HG02763 (cell line): ENCODE data around the gene MALAT1.

ENCODE experiments used
- ATAC-seq: cut with Tn5 transposase; IDR thresholded peaks from one replicate; pipeline ENCODE4 v1.9.1; 2021; ENCODE audit warnings: mild to moderate bottlenecking, moderate library complexity; ENCODE audit not compliant: unreplicated experiment

The MALAT1 gene

DNA sequence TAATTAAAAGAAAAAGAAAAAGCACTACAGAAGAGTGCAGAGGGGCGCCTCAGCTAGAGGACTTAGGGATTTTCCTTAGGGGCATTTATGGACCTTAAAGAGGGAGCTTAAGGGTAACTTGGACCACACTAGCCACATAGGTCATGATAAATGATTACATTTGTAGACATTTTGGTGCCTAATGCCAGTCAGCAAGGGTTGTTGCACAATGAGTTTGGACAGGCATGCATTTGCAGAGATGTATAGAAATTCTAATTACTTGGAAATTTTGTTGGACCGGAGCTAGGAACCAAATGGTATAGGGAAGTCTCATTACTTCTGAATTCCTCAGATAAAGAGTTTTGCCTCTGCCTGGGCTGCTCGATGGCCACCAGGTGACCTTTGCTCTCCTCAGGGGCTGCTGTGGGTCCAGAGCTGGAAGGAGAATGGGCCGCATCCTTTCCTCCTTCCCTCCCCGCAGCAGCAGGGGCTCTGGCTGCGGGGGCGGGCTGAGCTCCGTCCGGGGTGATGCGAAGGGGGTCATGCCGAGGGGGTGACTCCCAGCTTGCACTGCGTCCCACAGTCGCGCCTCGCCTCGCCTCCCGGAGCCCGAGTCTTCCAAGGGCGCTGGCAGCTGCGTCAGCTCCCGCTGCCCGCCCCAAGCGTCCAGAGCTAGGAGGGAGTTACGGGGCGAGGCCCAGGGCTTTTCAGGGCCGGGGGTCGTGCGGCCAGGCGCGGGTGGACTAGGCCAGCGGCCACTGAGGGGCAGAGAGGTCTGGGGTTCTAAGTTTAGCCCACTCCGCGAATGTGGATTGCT lies 20.3 kb upstream of the MALAT1 start:
- no peak for ATAC-seq

DNA sequence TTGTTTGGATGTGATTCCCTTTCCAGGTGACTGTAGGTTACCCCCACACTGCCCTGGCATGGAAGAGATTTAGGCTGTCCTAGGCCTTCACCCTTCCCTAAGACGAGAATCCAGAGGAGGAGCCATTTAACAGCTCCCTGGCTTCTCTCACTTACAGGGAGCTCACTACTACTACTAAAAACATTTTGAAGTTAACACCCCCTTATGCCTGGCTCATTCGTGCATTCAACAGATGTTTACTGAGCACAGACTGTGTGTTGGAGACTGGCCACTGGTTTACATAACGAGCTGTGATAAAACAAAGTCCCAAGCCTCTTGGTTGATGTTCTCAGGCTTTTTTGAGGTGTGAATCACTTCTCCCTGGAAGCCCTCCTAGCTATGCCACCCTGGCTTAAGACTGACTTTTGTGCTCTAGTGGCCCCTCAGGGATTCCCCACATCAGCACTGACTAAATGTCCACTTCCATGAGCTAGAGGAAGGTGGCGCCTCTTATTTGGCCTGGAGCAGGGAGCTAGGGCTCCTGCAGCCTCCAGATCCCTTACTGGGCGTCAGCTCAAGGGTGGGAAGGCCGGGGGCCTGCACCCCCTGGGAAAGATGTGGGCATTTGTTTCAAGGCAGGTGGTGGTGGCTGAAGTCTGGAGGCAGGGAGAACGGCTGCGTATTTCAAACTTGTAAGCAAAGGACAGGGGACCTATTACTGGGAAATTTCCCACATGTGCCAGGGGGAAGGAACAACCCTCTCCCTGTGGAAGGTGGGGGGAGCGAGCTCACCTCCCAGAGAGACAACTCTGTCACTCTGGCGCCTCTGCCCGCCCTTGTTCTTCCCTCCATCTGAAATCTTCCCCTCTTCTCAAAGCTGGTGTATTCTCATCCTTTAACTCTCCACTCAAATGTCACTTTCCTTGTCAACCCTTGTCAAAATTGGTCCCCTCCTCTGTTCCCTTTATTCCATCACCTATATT lies 19.4 kb upstream of the MALAT1 start:
- ATAC-seq, result no peak

DNA sequence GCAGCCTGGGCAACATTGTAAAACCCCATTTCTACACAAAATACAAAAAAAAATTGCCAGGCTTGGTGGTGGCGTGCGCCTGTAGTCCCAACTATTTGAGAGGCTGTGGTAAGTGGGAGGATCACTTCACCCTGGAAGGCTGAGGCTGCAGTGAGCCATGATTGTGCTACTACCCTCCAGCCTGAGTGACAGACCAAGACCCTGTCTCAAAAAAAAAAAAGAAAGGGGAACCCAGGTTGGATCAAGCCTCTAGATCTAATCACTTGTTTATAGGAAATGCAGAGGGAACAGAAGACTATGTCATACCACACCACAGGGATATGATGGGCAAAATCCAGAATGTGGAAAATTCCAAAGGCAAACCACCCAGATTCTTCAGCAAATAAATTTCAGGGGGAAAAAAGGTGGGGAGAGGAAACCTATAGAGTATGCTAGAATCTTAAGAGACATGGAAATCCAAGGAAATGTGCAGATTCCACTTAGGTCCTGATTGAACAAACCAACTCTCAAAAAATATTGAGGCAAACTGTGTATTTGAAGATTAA lies 16.5 kb upstream of the MALAT1 start:
- no peak for ATAC-seq

DNA sequence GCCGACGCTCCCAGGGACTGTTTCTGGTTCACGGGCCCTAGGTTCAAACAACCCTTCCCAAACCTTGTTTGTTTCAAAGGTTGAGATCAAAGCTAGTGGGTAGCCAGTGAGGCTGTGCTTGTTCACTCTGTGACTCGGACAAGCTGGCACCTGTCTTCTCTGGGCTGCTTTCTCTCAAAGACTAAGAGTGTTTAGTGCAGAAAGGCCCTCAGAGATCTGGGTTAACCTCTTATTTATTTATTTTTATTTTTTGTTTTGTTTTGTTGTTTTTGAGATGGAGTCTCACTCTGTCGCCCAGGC lies 13.0 kb upstream of the MALAT1 start:
- ATAC-seq, result no peak

DNA sequence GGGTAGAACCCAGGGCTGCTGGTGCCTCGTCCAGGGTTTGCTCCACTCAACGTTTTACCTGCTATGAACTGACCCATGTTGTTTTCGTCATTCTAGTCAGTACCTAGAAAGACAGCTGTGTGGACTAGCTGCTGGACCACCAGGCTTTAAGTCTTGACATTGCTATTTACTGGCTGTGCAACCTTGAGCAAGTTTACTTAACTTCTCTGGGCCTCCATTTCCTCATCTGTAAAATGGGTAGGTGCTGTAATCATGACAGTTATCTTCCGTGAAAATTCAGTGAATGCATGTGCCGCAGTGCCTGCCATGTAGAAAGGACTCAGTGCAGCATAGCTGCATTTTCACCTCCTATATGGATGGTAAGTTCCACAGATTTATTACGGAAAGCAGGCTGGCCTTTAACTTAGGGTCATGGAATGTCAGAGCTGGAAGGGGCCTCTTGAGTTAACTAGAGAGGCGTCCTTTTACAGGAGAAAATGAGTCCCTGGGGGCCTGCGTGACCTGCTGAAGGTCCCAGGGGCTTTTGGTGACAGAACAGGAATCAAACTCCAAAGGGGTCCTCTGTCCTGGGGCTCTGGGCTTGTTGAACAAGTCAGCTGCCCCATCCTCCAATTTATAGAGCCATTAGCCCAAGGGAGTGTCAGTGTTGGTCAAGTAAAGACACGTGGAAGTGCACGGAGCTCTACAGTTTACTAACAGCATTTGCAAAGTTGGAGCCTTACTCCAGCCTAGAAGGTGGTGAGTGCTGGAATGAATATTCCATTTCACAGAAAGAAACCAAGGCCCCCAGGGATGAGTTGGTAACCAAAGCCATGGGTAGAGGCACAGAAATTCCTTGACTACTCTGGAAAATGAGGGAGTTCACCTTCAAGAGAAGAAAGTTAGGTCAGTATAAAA lies 12.0 kb upstream of the MALAT1 start:
- no peak for ATAC-seq

DNA sequence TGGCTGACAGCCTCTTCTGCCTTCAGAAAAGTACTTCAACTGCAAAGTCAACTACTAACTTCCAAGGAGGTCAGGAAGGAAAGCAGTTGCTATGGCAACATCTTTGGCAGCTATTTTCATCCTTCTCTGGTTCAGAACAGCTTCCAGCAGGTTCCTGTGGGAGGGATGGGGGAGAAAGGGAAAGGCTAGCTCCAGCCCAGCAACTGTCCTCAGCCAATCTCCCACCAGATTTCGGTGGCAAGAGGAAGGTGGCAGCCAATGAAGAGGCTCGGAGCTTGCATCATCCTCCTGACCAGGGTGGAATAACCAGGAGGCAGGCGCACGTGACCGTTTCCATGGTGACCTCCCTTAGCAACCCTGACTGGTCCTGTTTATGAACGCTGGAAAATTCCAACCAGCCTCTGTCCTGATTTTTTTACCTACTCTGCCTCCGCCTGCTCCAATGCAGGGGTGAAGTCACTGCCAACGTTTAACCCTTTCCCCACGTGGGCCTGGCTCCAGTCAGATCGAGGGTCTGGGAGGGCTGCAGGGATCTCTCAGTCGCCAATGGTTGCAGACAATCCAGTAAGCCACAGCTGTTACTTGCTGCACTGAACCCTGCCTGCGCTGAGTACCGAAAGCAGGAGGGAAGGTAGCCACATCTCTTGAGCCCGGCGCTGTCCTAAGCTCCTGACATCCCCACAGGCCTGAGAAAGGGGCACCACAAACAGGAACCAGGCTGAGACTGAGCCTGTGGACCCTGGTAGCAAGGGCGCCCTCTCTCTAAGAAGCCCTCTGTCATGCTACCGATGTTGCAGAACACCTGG lies 11.2 kb upstream of the MALAT1 start:
- peak; percentile 34 for ATAC-seq

DNA sequence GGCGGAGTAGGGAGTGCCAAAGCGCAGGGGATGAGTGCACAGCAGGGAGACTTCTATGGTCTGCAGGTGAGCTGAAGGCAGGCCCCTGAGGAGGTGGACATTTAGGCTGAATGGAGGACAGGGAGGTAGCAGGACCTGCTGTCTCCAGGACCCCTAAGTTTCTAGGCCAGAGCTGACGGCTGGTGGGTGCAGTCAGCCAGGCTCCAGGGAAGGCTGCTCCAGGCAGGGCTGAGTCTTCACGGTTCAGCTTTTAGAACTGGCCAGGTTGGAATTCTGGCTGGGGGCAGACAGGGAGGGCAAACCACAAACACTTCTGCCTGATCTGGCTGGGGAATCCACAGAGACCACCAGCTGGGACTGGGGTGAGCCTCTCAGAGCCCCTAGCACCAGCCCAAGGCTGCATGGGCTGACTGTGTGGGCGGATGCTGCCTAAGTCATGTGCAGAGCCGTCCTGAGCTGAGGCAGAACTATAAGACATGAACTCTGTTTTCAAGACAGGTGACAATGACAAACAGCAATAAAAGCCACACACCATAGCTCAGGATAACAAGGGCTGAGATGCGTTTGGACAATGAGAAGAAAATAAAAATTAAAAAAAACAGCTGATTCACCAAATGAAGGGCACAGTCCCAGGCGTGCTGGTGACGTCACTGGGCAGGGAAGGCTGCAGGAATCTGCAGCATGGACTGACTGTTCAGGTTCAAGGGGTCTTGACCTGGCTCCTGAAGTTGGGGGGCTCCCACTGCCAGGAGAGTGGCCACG lies 10.4 kb upstream of the MALAT1 start:
- ATAC-seq, result no peak

DNA sequence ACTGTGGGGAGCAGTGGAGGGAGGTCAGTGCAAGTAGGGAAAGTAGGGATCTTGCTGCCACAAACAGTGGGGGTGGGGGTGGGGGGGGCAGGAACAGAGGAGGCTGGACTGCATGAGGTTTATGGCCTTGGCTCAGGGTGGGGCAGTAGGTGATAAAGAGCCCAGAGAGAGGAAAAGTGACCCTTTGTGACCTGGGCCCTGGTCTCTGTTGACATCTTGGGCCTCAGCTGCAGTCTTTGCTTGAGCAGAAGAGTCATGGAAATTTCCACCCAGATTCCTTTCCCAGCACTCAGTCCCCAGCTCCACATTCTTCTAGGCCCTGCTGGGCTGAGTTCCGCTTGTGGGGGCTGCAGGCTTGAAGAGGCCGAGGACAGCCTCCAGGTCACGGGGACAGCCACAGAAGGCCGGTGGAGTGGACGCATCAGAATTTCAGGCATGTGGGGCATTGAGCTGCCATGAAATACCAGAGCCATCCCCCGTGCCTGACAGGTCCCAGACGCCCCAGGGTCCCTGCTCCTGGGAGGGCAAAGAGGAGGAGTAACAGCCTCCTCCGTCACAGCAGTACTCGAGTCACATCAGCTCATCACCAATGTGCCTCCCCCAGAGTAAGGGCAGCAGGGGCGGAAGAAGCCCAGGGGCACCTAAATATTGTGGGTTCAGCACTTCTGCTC lies 9.7 kb upstream of the MALAT1 start:
- no peak for ATAC-seq

DNA sequence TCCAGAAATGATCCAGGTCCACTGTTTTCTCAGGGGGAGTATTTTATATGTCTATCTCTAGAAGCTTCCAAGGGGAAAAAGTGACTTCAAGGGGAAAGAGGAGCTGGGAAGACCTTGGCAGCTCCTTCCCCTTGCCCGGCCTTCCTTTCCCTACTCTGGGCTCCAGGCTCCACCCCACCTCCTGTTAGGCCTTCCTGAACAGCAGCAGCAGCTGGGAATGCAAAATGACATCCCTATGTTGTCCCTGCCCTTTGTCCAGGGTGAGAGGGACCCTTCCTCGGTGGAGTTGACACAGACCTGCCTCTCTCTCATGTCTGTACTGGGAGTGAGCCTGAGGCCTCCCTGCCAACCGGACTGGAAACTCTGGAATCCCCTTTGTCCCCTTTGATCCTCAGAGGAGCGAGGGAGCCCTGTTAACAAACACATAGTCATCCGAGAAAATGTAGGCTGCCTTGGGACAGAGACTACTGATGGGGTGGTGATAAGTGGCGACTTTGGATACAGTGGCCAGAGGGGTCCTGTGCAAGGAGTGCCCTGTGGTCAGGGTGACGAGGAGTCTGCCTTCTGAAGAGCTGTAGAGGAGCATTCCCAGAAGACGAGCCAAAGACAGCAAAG lies 9.0 kb upstream of the MALAT1 start:
- ATAC-seq, result no peak

DNA sequence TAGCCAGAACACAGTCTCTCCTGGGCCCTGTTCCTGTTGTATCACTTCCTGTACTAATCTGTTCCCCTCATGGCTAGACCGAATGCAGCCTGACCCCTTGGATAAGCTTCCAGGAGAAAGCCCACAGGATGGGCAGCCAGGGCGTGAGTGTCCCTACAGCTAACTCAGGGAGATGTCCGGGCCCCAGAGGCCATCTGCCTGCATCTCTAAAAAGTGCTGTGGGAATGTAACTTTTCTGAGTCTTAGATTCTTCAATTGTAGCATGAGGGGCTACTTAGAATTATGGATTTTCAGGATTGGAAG lies 7.7 kb upstream of the MALAT1 start:
- no peak for ATAC-seq

DNA sequence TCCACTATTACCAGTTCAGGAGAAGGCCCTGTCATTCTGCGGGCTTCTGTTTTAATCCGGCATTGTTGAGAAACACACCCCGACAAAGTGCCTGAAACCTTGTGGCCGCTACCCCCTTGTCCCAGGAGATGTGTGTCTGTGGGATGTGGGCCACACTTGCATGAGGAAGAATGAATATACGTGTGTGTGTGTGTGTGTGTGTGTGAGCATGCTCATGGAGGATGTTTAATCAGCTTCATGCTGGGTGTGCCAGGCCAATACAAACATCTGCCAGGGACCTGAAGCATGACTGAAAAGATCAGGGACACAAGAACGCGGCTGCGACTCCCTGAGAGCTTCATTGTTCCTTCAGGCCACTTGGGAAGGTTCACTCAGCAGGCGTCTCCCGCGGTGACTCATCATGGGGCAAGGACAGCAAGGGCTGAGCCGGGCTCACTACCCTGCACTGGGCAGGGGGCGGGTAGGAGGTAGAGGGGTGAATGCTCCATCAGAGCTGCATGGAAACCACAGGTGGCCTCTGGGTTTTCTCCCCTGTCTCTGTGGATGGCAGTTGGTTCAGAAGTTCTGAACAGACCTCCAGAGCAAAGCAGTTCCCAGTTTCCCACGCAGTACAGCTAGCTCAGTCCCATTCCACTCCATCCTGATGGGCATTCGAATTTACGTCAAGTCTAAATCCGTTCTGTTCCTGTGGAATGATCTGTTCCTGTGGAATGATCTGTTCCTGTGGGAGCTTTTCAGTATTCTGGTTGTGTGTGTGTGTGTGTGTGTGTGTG lies 7.0 kb upstream of the MALAT1 start:
- ATAC-seq, result no peak

DNA sequence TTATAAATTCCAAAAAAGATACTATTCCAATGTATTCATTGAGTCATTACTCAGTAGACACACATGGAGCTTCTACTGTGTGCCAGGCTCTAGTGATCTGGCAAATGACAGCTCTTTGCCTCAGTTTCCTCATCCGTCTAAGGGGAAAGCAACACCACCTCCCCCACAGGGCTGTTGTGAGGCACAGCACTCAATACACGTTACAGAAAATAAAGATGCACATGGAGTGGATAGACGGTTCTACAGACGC lies 6.5 kb upstream of the MALAT1 start:
- ATAC-seq, result no peak

DNA sequence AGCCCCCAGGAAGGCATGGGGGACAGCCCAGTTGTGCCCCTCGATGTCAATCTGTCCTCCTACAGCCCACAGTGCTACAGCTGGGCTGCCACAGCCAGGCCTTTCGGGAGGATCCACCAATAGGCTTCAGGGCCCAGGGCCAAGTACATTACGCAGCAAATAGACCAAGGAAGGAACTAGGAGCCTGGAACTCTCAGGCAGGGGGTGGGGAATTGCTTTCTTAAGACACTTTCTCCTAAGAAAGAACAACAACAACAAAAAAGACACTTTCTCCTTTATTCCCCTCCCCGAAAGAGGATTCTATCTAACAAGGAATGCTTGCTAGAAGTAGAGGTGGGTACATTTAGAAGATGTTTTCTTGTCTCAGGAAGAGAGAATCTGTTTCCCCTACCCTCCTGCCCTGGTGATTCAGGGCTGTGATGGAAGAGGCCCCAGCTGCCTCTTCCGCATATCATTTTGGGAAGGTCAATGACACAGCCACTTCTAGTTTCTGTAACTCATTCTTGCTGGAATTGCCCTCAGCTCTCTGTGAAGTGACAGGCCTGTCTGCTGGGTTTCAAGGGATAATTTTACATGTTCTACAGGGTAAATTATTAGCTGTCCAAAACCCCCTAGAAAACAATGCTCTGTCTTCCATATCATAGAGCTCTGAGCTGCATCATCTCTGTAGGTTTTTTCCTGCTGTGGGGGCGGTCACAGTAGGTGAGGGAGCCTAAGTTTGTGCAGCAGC lies 6.0 kb upstream of the MALAT1 start:
- ATAC-seq, result no peak

DNA sequence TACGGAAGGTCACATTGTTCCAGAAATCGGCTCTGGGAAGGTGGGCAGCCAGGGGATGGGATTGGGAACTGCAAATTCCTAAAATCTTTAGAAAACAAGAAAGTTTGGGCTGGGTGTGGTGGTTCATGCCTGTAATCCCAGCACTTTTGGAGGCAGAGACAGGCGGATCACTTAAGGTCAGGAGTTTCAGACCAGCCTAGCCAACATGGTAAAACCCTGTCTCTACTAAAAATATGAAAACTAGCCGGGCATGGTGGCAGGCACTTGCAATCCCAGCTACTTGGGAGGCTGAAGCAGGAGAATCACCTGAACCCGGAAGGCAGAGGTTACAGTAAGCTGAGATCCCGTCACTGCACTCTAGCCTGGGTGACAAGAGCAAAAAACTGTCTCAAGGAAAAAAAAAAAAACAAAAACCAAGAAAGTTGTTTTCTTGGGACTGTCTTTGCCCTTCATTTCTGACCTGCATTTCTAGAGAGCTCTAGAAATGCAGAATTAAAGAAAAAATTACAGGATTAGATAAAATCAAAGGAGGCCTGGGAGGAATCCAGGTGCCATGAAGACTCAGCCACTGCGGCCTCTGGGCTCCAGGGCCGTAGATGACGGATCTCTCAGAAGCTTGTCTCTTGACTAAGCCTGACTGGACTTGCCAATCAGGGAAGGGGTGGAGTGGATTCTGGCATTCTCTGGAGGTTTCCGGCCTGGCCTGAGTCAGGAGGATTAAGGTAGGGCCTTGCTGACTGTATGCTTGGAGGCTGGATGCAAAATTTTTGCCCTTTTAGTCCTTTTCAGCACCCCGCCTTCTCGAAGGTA lies 5.3 kb upstream of the MALAT1 start:
- ATAC-seq, result no peak

DNA sequence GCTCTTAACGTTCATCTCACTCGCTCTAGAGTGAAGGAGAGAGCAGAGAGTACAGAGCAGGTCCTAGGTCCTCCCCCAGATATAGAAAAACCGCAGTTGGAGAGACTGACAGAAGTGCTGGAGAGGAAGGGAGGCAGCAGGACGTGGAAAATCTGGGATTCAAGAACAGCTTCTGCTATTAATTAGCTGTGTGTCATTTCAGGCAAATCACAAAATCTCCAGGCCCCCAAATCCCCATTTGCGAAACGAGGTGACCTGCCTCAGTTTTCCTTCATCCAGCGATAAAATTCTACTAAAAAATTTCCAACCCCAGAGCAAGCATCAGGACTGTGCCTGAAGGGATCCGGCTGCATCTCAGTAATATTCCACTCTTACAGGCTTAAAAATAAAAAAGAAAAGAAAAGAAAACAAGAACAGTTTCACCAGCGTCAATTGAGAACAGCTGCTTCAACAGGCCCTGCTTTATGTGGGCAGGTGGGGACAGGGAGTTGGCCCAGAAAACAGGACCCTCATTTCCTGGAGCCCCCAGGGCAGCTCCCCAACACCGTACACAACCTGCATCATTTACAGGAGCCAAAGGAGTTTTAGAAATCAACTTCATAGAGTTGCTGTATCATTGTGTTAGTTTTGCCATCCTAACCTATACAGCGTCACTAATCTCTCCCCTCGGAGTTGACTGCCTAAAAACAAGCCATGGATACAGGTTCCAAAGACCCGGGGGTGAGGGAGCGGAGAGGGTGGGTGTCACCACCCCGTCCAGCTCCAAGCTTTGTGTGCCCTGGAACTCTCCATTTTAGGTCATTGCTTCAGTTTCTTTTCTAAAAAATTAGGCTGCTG lies 2.3 kb upstream of the MALAT1 start:
- ATAC-seq, result peak; percentile 1
